Thoracic aorta (tissue), 2 donors: Measurements from ENCODE around the gene PDCD1LG2. TPM values are rescaled to one million over a fixed set of nuclear protein-coding genes. Genes with fewer than 3 reads are reported as not detected.

Experiments used
- ATAC-seq: fragments of 150-250 bp; one replicate; pipeline ENCODE4 v1.8.0; 2017; ENCODE audit warnings: low read depth; ENCODE audit not compliant: insufficient number of reproducible peaks, low FRiP score
- DNase-seq: peaks from one replicate; pipeline ENCODE4 v3.0.0-alpha.2; 2020; ENCODE audit warnings: low spot score
- H3K27ac ChIP-seq, 2 donors: fragments of 200-600 bp; sonication (generic); 1 replicate in 1 of 2; 2 replicates in 1 of 2; pipeline ENCODE4 v1.5.1; 2016; ENCODE audit warnings: mild to moderate bottlenecking in 2 of 2, moderate library complexity in 2 of 2
- H3K27me3 ChIP-seq: fragments of 200-600 bp; sonication (generic); replicated peaks from 2 replicates; pipeline ENCODE4 v1.6.0; 2016; ENCODE audit warnings: mild to moderate bottlenecking; ENCODE audit not compliant: insufficient read depth
- H3K36me3 ChIP-seq: fragments of 200-600 bp; sonication (generic); one replicate; pipeline ENCODE4 v1.5.1; 2016
- H3K4me1 ChIP-seq, 2 donors: fragments of 200-600 bp; sonication (generic); 1 replicate in 1 of 2; 2 replicates in 1 of 2; pipeline versions ENCODE4 v1.5.1 to v1.6.0; 2016; ENCODE audit warnings: low read depth in 2 of 2, mild to moderate bottlenecking in 1 of 2; ENCODE audit not compliant: control insufficient read depth in 1 of 2
- H3K4me3 ChIP-seq: fragments of 200-600 bp; sonication (generic); 2 replicates; pipeline ENCODE4 v1.5.1; 2016; ENCODE audit warnings: mild to moderate bottlenecking
- H3K9me3 ChIP-seq: fragments of 200-600 bp; sonication (generic); 2 replicates; pipeline ENCODE4 v1.5.1; 2016
- total RNA-seq, 2 donors: library from RNA; depleted of rRNA; stranded (reverse); fragments of >200 nt; gene quantifications; one replicate each; pipeline versions ENCODE4 v1.1.0 to v1.2.3, GENCODE V29; 2016
- TF ChIP-seq, protein P1 (sequence below): fragments of 200-600 bp; sonication (generic); IDR thresholded peaks from one replicate; pipeline ENCODE4 v1.5.1; 2019; ENCODE audit warnings: antibody characterized with exemption

Gene PDCD1LG2
- total RNA-seq, 2 donors from 2014 or later, result 1.1 to 4.5 TPM

DNA sequence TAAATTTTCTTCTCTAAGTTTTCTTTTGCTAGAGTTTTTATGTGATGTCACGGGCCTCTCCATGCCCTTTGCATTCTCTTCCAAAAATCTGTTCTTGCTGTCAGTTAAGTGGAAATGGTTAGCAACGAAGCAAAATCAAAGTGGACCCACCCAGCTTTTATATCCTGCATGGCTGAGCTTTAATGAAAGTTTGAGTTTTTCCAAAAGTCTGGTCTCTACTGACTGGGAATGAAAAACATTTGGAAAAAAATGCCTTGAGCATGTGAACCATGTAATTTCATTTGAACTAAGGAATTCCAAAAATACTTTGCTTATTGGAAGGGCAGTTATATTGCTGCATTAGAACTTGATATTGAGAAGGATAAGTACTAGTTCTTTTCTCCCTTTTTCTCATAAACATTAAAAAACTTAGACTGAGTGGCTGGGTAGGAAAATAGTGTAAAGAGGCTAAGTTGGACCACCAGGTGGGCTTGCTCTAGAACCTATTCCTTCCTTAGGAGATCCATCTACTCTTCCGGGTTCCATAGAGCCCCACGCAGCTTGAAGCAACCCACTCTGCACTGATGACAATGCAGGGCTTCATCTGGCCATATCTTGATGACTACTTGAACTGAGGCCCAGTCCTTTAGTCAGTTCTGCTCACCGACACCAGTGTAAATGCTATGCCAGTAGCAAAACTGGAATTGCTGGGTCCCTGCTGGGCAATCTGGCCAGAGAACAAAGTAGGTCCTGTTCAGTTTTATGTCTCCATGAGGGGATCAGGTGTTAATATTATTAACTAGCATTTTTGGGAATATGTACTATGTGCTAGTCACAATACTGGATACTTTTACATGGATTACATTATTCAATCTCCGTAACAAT lies 101.2 kb downstream of the PDCD1LG2 start:
- Histone ChIP-seq H3K36me3 (no peaks in the 10 kb centered on the region), H3K27ac (peak overlapping the region; percentile 8 to 41), H3K27me3 (no peaks in the 10 kb centered on the region), H3K9me3 (no peaks in the 10 kb centered on the region), H3K4me3 (no peak overlapping the region), H3K4me1 (peaks cover 11 to 22% of the 10 kb centered on the region in 2 donors)
- DNase-seq (no peak), ATAC-seq (no peak)
- TF ChIP-seq, protein P1, sequence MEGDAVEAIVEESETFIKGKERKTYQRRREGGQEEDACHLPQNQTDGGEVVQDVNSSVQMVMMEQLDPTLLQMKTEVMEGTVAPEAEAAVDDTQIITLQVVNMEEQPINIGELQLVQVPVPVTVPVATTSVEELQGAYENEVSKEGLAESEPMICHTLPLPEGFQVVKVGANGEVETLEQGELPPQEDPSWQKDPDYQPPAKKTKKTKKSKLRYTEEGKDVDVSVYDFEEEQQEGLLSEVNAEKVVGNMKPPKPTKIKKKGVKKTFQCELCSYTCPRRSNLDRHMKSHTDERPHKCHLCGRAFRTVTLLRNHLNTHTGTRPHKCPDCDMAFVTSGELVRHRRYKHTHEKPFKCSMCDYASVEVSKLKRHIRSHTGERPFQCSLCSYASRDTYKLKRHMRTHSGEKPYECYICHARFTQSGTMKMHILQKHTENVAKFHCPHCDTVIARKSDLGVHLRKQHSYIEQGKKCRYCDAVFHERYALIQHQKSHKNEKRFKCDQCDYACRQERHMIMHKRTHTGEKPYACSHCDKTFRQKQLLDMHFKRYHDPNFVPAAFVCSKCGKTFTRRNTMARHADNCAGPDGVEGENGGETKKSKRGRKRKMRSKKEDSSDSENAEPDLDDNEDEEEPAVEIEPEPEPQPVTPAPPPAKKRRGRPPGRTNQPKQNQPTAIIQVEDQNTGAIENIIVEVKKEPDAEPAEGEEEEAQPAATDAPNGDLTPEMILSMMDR, result no peak

DNA sequence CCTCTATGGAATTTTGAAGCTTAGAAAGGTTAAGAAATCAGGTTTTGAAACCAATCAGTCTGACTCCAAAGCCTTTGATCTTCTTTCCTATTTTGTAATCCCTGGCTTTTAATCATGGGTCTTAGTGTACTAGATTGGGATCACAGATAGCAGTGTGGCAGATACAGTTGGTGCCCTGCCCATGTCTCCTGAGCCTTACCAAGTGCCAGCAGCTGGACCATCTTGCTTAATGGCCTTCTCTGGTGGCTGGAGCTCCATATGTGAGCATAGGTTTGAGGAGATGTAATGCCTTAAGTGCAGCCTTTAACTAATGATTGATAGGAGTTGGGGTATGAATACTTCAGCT lies 101.8 kb downstream of the PDCD1LG2 start:
- no peak overlapping the region for H3K4me3 ChIP-seq
- ATAC-seq, result no peak
- no peaks in the 10 kb centered on the region for H3K36me3 ChIP-seq
- peak overlapping the region; percentile 8 to 41 for H3K27ac ChIP-seq
- H3K9me3 ChIP-seq, result no peaks in the 10 kb centered on the region
- no peaks in the 10 kb centered on the region for H3K27me3 ChIP-seq
- TF ChIP-seq, protein P1, result no peak
- peaks cover 11 to 22% of the 10 kb centered on the region in 2 donors for H3K4me1 ChIP-seq
- DNase-seq, result no peak

DNA sequence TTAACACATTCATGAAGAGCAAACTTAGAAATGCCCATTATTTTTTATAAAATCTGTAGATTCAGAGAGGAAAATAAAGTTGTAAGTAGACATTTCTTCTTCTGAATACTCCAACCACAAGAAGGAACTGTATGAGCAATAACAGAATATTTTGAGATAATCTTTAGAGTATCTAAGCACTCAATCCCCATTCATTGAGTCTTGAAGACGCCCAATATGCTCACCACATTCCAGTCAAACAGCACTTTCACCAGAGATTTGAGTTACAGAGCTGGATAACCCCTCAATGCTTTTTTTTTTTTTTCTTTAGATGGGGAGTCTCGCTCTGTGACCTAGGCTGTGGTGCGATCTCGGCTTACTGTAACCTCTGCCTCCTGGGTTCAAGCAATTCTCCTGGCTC lies 103.9 kb downstream of the PDCD1LG2 start:
- H3K36me3 ChIP-seq, result no peaks in the 10 kb centered on the region
- no peak overlapping the region for H3K27ac ChIP-seq
- no peak for DNase-seq
- H3K4me1 ChIP-seq, result peaks cover 11 to 15% of the 10 kb centered on the region in 2 donors
- H3K4me3 ChIP-seq, result no peak overlapping the region
- ATAC-seq, result no peak
- H3K27me3 ChIP-seq, result no peaks in the 10 kb centered on the region
- H3K9me3 ChIP-seq, result no peaks in the 10 kb centered on the region
- TF ChIP-seq, protein P1, result no peak

DNA sequence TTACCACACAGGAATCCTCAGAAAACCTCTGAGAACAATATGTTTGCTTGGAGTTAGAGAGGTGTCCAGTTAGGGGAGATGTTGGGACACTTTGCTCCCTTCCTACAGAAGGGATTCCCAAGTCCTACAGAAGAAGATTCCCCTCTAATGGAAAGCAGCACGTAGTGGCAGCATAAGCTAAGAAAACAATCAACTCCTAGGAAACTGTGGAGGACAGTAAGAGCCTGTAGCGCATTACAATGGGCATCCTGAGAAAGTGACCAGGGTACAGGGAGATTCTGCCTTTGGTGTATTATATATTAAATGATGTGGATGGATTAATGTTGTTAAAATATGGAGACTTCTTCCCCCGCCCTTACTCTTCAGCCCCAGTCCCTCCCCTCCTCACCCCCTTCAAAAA lies 104.7 kb downstream of the PDCD1LG2 start:
- Histone ChIP-seq H3K4me3 (no peak overlapping the region), H3K4me1 (peaks cover 6 to 11% of the 10 kb centered on the region in 2 donors), H3K27ac (no peak overlapping the region), H3K36me3 (no peaks in the 10 kb centered on the region), H3K27me3 (no peaks in the 10 kb centered on the region), H3K9me3 (no peaks in the 10 kb centered on the region)
- ATAC-seq (no peak), DNase-seq (no peak)
- TF ChIP-seq, protein P1, result no peak

DNA sequence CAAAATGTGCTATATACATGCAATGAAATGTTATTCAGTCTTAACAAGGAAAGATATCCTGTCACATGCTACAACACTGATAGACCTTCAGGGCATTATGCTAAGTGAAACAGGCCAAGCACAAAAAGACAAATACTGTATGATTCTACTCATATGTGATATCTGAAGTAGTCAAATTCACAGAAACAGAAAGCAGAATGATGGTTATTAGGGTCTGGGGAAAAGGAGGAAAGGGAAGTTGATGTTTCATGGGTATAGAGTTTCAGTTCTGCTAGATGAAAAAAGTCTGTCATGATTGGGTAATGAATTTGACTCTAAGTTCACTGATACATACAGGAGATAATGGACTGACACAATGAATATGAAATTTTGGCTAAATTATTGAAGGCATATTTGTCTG lies 107.4 kb downstream of the PDCD1LG2 start:
- H3K36me3 ChIP-seq, result no peaks in the 10 kb centered on the region
- no peak overlapping the region for H3K27ac ChIP-seq
- H3K9me3 ChIP-seq, result no peaks in the 10 kb centered on the region
- H3K4me1 ChIP-seq, result peaks cover 12 to 20% of the 10 kb centered on the region in 2 donors
- ATAC-seq (no peak), DNase-seq (no peak)
- TF ChIP-seq, protein P1, result no peak
- no peaks in the 10 kb centered on the region for H3K27me3 ChIP-seq
- no peak overlapping the region for H3K4me3 ChIP-seq
